Lung (tissue), 12 donors: ENCODE measurements around the gene ZNF550. TPM values are rescaled to one million over a fixed set of nuclear protein-coding genes. Genes with fewer than 3 reads are reported as not detected.
"Not testable (repeated sequence)": the region's sequence is repeated elsewhere in the genome, so short reads cannot be mapped to it uniquely, and the experiment has no call there.

ENCODE experiments used
- ATAC-seq: fragments of 200-7000 bp; cut with Tn5 transposase; one replicate; pipeline ENCODE4 v1.9.1; 2020; ENCODE audit warnings: moderate number of reproducible peaks; ENCODE audit not compliant: insufficient read depth, low FRiP score
- DNase-seq, 3 donors: peaks; one replicate each; pipeline ENCODE4 v3.0.0-alpha.2; 2013 to 2017
- H3K27ac ChIP-seq, 2 donors: one replicate each; pipeline ENCODE4 v1.5.1; 2013; ENCODE audit warnings: mild to moderate bottlenecking in 2 of 2, moderate library complexity in 2 of 2, control low read depth in 1 of 2, inconsistent platforms in 1 of 2, low read depth in 1 of 2, low read length in 1 of 2
- H3K27me3 ChIP-seq, 3 donors: one replicate each; pipeline ENCODE4 v1.5.1; 2013; ENCODE audit warnings: low read length in 2 of 3; ENCODE audit not compliant: control insufficient read depth in 3 of 3, insufficient read depth in 3 of 3
- H3K36me3 ChIP-seq, 4 donors: one replicate each; pipeline ENCODE4 v1.5.1; 2013; ENCODE audit warnings: low read length in 4 of 4, mild to moderate bottlenecking in 1 of 4, moderate library complexity in 1 of 4; ENCODE audit not compliant: control insufficient read depth in 4 of 4, insufficient read depth in 4 of 4
- H3K4me1 ChIP-seq, 5 donors: one replicate each; pipeline ENCODE4 v1.5.1; 2013; ENCODE audit warnings: low read length in 5 of 5, mild to moderate bottlenecking in 2 of 5, moderate library complexity in 1 of 5; ENCODE audit not compliant: control insufficient read depth in 5 of 5, insufficient read depth in 5 of 5
- H3K4me3 ChIP-seq: one replicate; pipeline ENCODE4 v1.5.1; 2013; ENCODE audit warnings: mild to moderate bottlenecking, control low read depth, moderate library complexity
- H3K9ac ChIP-seq, 2 donors: one replicate each; pipeline ENCODE4 v1.5.1; 2013; ENCODE audit warnings: low read length in 2 of 2, control low read depth in 1 of 2; ENCODE audit not compliant: insufficient read depth in 1 of 2
- H3K9me3 ChIP-seq, 4 donors: one replicate each; pipeline ENCODE4 v1.5.1; 2013; ENCODE audit warnings: low read length in 3 of 4, mild to moderate bottlenecking in 1 of 4, moderate library complexity in 1 of 4; ENCODE audit not compliant: control insufficient read depth in 4 of 4, insufficient read depth in 3 of 4
- WGBS, 2 donors: extraction: QIAGEN DNeasy Blood & Tissue Kit; methylation state at CpG; one replicate each; pipeline ENCODE4 v1.1.7; 2013; 5-methylcytosine and 5-hydroxymethylcytosine counted together
- polyA plus RNA-seq, 2 donors: library from polyadenylated mRNA; stranded (reverse); fragments of 200-250 nt; gene quantifications; one replicate each; pipeline ENCODE4 v1.2.1, GENCODE V29; 2013
- total RNA-seq, 2 donors: library from RNA; depleted of rRNA in 1 of 2; stranded (reverse); fragments of >200 nt in 1 of 2; gene quantifications; one replicate each; pipeline ENCODE4 v1.2.1, GENCODE V29; 2014 to 2021
- TF ChIP-seq, protein P1 (sequence below): IDR thresholded peaks from 2 replicates; pipeline ENCODE4 v1.5.1; 2012; ENCODE audit warnings: mild to moderate bottlenecking; ENCODE audit errors: control extremely low read depth, extremely low read depth
- donor health status: control.
- donor health status: control.
- donor health status: Bipolar disorder and iron deficiency.
- donor health status: healthy.
- donor health status: DM: yes; HTN: yes; CAD: no.

Gene ZNF550
- total and polyA plus RNA-seq, 4 donors, result 2.0 to 21.4 (median 5.7) TPM

DNA sequence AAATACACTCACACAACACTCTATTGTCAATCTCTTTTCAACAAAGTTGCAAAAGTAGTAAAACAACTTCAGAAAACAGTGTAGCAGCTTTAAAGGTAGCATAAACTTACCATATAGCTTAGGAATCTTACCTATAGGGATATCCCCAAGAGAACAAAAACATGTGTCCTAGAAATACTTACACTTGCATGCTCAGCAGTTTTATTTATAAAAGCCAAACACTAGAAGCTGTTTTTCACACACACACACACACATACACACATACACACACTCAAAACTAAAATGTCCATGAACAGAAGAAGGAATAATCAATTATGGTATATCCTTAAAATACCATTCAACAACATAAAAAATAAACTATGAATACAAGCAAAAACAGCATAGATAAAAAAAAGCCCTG, 48.2 kb downstream of the ZNF550 start:
- TF ChIP-seq, protein P1, sequence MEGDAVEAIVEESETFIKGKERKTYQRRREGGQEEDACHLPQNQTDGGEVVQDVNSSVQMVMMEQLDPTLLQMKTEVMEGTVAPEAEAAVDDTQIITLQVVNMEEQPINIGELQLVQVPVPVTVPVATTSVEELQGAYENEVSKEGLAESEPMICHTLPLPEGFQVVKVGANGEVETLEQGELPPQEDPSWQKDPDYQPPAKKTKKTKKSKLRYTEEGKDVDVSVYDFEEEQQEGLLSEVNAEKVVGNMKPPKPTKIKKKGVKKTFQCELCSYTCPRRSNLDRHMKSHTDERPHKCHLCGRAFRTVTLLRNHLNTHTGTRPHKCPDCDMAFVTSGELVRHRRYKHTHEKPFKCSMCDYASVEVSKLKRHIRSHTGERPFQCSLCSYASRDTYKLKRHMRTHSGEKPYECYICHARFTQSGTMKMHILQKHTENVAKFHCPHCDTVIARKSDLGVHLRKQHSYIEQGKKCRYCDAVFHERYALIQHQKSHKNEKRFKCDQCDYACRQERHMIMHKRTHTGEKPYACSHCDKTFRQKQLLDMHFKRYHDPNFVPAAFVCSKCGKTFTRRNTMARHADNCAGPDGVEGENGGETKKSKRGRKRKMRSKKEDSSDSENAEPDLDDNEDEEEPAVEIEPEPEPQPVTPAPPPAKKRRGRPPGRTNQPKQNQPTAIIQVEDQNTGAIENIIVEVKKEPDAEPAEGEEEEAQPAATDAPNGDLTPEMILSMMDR, result no peak

DNA sequence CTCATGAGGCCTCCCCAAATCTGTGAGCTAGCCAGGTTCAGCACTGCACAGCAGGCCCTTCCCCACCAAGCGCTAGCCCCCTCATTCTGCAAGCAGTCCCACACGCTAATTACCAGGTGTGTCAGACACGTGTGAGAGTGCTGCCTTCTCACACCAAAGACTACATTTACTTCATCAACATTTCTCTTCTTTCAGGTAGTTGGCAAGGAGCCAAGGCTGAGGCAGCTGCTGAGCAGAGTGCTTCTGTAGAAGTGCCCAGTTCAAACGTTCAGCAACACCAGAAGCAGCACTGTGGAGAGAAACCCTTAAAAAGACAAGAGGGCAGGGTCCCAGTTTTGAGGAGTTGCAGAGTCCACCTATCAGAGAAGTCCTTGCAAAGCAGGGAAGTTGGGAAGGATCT, 53.5 kb downstream of the ZNF550 start:
- ATAC-seq, result no peak
- Histone ChIP-seq H3K4me1 (no peaks in the 10 kb centered on the region), H3K27me3 (no peaks in the 10 kb centered on the region), H3K4me3 (no peak overlapping the region), H3K9me3 (peaks cover 0 to 43% (median 28%) of the 10 kb centered on the region in 4 donors), H3K27ac (no peak overlapping the region), H3K36me3 (peaks cover 24 to 63% (median 41%) of the 10 kb centered on the region in 4 donors), H3K9ac (no peak overlapping the region)
- 83 to 93% methylated on average over 4 of the region's 4 CpGs for WGBS, 2 donors
- no peak for DNase-seq
- TF ChIP-seq, protein P1, result no peak

More for the DNA sequence above, 48.2 kb downstream of the ZNF550 start:
- no peak overlapping the region for H3K27ac ChIP-seq
- peaks cover 16 to 54% (median 38%) of the 10 kb centered on the region in 4 donors for H3K36me3 ChIP-seq
- no peak overlapping the region for H3K4me3 ChIP-seq
- no peaks in the 10 kb centered on the region for H3K27me3 ChIP-seq
- no peaks in the 10 kb centered on the region for H3K4me1 ChIP-seq
- DNase-seq (no peak), ATAC-seq (no peak)
- H3K9ac ChIP-seq, result no peak overlapping the region
- peaks cover 11 to 45% (median 27%) of the 10 kb centered on the region in 4 donors for H3K9me3 ChIP-seq

DNA sequence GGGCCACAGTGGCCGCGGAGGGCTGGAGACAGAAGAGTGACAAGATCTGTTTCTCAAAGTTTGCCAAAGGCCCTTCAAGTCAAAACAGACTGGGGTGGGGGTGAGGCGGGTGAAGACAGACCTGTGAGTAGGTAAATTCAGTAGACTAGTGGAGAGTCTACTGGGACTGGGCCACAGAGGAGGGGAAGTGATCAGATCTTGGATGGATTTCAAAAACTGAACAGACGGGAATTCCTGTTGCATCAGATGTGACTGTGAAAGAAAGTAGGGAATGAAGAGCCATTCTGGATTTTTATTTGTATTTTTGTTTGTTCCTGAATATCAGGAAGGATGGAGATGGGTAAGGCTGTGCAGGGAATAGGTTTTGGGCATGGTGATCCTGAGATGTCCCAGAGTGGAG, 59.3 kb downstream of the ZNF550 start:
- Histone ChIP-seq H3K9me3 (peaks cover 0 to 22% (median 16%) of the 10 kb centered on the region in 4 donors), H3K4me3 (peak overlapping the region; percentile 35), H3K36me3 (peaks cover 8 to 30% (median 17%) of the 10 kb centered on the region in 4 donors), H3K9ac (peak overlapping the region in 1 of 2 donors; percentile 11)
- not testable (repeated sequence) for H3K27ac ChIP-seq, ATAC-seq, H3K27me3 ChIP-seq, H3K4me1 ChIP-seq
- 5 to 8% methylated on average over 1 of the region's 4 CpGs for WGBS, 2 donors
- peak in 2 of 3 donors; percentile 54 to 58 for DNase-seq

DNA sequence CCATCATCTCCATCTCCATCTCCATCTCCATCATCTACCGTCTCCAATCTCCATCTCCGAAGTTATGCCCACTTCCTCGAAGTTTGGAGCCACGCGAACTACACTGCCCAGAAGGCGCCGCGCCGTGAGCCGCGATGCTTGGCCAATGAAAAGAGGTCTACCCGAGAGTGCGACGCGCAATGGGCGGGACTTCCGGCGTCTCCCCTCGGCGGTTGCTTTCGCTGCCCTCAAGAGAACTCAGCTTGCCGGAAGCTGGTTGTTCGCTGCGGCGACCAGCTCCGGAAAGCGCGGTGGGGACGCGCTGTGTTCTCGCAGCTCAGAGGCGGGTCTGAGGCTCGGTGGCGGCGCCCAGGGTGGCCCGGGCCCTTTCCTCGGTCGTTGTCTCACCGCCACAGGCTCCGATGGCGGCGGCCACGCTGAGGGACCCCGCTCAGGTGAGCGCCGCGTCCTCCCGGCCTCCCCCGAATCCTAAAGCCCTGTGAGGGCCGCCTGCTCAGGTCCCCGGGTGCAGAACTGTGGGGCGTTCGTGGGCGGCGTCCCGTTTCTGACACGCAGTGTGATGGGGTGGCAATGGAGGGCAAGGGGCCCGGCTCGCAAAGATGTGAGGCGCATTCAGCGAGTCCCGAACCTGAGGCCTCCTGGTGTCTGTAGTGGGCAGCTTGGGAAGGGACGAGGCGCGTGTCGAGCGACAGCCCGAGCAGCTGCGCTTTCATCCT, 59.8 kb downstream of the ZNF550 start, which contains the start of gene ZNF773:
Gene ZNF773, plus strand, starts transcription at position 259 of the 716 bp plus-strand sequence. Its CDS starts 143 bp downstream, at position 402.
- H3K9ac ChIP-seq, result peak within 1 kb of the TSS; percentile 11 to 81
- not testable (repeated sequence) for H3K27me3 ChIP-seq, H3K4me1 ChIP-seq
- 0 to 1% methylated on average over 53 to 60 of the region's 69 CpGs for WGBS, 2 donors
- peak within 1 kb of the TSS; percentile 90 to 94 for H3K27ac ChIP-seq
- ATAC-seq (peak; percentile 98), DNase-seq (peak; percentile 96 to 99 (median 96))
- H3K9me3 ChIP-seq, result peaks cover 0 to 20% (median 15%) of the 10 kb centered on the region in 4 donors
- peaks cover 6 to 26% (median 14%) of the 10 kb centered on the region in 4 donors for H3K36me3 ChIP-seq
- H3K4me3 ChIP-seq, result peak within 1 kb of the TSS; percentile 94

DNA sequence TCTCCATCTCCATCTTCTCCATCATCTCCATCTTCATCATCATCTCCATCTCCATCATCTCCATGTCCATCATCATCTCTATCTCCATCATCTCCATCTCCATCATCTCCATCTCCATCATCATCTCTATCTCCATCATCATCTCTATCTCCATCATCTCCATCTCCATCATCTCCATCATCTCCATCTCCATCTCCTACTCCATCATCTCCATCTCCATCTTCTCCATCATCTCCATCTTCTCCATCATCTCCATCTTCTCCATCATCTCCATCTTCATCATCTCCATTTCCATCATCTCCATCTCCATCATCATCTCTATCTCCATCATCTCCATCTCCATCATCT, 60.4 kb downstream of the ZNF550 start:
- not testable (repeated sequence) for H3K4me3 ChIP-seq, DNase-seq, H3K9ac ChIP-seq, H3K27me3 ChIP-seq, ATAC-seq, H3K4me1 ChIP-seq, H3K27ac ChIP-seq
- H3K9me3 ChIP-seq, result peaks cover 0 to 17% (median 14%) of the 10 kb centered on the region in 4 donors
- H3K36me3 ChIP-seq, result peaks cover 6 to 27% (median 14%) of the 10 kb centered on the region in 4 donors

DNA sequence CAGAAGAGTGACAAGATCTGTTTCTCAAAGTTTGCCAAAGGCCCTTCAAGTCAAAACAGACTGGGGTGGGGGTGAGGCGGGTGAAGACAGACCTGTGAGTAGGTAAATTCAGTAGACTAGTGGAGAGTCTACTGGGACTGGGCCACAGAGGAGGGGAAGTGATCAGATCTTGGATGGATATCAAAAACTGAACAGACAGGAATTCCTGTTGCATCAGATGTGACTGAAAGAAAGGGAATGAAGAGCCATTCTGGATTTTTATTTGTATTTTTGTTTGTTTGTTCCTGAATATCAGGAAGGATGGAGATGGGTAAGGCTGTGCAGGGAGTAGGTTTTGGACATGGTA, 71.4 kb downstream of the ZNF550 start:
- no CpG with 5 or more reads among the region's 1 CpG for WGBS, 2 donors
- H3K4me1 ChIP-seq, H3K27me3 ChIP-seq, H3K27ac ChIP-seq, ATAC-seq: not testable (repeated sequence)
- Histone ChIP-seq H3K9ac (peak overlapping the region in 1 of 2 donors; percentile 37), H3K9me3 (peaks cover 0 to 25% (median 5%) of the 10 kb centered on the region in 4 donors), H3K4me3 (peak overlapping the region; percentile 21), H3K36me3 (peaks cover 9 to 31% (median 19%) of the 10 kb centered on the region in 4 donors)
- DNase-seq, result peak in 2 of 3 donors; percentile 20 to 54
